ENCODE data around the gene CLEC2L.

CLEC2L gene

GRCh38 chr7:139522830-139523198 is 671 bp upstream of the CLEC2L start:
- no peak for DNase-seq

GRCh38 chr7:139523968-139524815 is 707 bp downstream of the CLEC2L start:
- DNase-seq, result no peak

- DNase-seq, result no peak
These were observed 1.8 kb downstream of the CLEC2L start for GRCh38 chr7:139525239-139525638.

DNA sequence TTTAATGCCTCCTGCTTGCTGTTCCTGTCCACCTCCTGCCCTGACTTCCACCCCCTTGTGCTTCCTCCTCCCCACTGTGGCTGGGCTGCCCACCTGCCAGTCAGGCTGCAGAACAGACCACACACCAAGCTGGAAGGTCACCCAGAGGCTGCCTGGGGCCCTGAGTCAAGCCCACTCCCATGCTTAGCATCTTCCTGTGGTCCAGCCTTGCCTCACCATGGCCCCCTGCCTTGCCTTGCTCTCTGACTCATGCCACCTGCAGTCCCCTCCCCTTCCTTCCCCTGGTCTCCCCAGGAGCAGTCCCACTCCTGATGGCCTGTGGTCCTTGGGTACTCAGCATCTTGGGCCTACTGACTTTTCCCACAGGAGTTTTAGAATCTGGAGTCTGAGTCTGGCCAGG is 2.3 kb downstream of the CLEC2L start:
- DNase-seq, result no peak

- no peak for DNase-seq
These were observed 3.4 kb downstream of the CLEC2L start for GRCh38 chr7:139526578-139527544.

DNA sequence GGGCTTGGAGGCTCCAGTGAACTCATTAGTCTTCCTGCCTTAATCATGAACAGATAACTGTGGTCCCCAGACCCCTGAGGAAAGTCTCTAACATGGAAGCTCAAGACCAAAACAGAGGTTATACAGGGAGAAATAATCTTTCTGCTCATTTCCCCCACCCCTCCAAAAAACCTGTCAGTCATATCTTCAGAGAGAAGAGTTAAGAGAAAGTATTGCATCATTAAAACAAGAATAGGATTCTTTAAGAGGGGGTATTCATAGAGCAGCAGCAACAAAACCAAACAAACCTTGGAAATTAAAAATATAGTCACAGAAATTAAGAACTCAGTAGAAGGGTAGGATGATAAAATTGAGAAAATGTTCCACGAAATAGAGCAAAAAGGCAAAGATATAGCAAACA is 7.6 kb downstream of the CLEC2L start:
- DNase-seq, result no peak

DNA sequence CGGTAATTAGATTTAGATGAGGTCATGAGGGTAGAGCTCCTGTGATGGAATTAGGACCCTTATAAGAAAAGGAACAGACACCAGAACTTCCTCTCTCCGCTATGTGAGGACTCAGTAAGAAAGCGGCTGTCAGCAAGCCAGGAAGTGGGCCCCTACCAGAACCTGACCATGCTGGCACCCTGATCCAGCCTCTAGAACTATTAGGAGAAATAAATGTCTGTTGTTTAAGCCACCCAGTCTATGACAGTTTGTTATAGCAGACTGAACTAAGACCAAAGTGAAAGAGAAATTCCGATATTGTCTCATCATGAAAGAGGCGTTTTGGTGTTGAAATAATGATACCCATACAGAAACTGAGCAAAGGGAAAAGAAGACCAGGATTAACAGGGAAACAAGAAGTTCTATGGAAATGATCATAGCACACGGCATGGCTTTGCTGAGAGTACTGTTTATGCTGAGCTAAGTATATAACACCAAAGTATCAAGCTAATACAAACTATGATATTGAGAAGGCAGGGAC is 9.2 kb downstream of the CLEC2L start:
- DNase-seq, result no peak

- no peak for DNase-seq
These were observed 10.6 kb downstream of the CLEC2L start for GRCh38 chr7:139534096-139534495.

DNA sequence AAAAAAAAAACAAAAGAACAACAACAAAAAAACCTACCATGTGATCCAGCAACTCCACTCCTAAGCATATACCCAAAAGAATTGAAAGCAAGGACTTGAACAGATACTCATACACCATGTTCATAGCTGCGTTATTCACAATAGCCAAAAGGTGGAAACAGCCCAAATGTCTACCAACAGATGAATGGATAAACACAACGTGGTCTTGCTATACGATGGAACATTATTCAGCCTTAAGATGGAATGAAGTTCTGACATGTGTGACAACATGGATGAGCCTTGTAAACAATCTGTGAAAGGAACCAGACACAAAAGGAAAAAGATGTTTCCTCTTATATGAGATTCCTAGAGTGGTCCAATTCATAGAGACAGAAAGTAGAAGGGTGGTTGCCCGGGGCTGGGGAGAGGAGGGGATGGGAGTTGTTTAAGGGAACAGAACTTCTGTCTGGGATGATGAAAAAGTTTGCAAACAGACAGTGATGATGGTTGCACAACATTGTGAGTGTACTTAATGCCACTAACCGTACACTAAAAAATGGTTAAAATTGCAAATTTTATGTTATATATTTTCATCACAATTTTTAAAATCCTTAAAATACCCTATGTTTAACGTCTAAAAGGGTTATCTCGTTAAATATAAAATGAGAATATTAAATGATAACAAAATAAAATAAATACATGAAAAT is 11.6 kb downstream of the CLEC2L start:
- DNase-seq, result no peak

- no peak for DNase-seq
These were observed 12.7 kb downstream of the CLEC2L start for GRCh38 chr7:139536152-139536551.

DNA sequence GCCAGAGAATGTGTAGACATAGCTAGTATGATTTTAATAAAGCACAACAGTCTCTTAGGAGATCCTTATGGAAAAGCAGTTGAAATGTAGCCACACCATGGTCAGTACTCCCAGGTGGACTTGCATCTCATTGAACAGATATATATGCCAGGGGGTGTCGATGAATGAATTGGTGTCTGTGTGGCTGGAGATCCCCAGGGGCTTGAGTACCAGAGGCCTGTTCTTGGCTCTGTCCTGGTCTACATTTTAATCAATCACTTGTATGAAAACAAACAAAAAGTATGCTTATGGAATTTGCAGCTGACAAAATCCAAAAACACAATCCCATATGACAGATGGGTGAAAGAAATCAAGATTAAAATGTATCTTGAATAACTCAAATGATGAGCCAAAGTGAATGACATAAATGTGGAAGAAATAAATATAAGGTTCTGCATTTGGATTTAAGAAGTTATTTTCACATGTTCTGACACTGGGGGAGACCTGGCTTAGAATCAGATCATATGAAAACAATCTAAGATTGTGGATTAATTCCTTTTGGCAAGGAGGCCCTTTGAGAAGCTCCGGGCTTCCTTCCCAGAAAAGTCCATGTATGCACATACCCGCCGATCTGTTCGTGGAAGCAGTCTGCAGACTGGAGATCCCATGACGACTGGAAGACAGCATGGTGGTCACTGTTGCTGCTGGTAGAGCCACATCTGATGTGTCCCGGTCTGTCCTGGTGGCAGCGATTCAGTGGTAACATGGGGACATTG is 15.6 kb downstream of the CLEC2L start:
- DNase-seq, result no peak

DNA sequence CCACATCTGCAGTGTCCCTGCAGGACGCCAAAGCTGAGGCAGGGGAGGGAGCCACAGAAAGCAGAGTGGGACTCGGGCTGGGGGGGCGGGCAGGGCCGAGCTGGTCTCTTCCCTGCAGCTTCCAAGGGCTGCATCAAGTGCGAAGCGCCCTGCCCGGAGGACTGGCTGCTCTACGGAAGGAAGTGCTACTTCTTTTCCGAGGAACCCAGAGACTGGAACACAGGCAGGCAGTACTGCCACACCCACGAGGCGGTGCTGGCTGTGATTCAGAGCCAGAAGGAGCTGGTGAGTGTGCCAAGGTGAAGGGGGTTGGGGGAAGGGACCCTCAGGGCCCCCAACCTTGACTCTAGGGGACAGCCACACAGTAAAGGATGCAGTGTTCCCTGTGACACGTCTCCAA is 16.7 kb downstream of the CLEC2L start:
- no peak for DNase-seq

DNA sequence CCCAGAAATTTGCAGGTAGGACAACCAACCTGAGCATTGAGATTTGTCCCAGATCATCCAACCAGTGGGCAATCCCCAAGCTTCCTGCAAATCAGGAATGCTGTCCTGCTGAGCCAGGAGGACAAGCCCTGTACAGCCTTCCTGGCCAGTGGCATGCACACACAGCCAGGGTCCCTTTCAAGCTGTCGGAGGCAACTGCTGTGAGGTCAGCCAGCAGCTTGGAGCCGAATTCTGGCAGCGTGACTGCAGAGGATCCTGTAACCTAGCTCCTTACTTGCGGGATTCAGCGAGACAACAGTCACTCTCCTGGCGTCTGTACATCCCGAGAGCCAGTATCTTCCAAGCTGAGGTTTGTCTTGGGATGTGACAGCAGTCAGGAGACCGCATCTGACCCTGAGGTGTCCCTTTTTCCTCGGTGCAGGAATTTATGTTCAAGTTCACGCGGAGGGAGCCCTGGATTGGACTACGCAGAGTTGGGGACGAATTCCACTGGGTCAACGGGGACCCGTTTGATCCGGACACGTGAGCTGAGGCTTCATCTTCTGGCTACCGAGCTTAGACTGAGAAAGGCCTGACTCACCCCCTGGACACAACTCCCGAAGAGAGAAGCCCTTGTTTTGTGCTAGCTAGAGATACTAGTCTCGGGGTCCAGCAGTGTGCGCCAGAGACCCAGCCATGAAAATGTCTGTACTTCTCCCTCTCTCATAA is 18.3 kb downstream of the CLEC2L start:
- DNase-seq, result no peak

DNA sequence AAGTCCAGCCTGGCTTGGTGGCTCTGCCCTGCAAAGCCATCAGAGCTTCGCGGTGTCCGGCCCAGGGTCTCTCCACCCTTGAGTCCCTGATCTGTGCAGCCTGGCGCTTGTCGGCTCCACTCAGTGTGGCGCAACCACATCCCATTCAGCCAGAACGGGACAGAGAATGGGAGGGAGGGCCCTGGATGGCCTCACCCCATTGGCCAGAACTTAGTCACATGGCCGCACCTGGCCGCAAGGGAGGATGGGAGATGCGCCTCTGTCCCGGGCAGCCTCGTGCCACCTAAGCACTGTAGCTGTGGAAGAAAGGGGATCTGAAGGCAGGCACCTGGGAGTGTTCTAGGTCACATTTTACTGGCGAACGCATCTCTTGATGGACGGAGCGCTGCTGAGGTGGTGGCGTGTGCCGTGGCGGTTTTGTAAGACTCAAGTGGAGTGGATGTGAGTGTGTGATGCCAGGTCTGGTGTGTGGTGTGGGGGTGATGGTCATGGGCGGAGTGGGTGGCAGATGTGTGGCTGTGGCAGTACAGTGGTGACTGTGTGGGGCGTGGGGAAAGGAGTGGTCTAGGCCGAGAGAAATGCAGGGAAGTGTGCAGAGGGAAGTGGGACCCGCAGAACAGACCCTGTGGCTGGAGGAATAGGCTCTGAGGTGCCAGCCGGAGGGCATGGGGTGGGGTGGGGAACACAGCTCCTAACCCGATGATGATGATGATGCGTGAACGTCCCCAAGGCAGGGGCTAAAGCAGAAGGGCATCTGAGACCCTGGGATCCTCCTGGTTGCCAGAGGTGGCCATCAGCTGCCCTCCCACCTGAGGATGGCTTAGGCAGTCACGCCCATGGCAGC is 19.0 kb downstream of the CLEC2L start:
- no peak for DNase-seq

- DNase-seq, result no peak
These were observed 20.5 kb downstream of the CLEC2L start for GRCh38 chr7:139543801-139544603.

DNA sequence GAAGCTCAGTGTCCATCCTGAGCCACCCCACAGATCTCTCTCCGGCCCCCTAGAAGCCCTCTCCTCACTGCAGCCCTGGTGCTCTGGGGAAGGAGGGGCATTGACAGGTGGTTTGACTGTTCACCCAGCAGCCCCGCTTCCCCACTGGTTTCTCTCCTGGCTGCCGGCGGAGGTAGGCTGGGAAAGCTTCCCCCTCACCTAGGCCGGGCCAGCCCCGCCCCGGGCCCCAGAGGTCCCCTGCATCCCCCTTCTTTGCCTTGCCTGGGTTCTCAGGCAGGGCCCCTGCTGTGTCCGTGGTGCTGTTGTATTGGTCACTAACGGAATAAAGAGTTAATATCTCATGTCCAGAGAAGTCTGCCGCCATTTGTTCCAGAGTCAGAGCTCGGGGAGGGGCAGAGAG is 21.2 kb downstream of the CLEC2L start:
- DNase-seq, result no peak

DNA sequence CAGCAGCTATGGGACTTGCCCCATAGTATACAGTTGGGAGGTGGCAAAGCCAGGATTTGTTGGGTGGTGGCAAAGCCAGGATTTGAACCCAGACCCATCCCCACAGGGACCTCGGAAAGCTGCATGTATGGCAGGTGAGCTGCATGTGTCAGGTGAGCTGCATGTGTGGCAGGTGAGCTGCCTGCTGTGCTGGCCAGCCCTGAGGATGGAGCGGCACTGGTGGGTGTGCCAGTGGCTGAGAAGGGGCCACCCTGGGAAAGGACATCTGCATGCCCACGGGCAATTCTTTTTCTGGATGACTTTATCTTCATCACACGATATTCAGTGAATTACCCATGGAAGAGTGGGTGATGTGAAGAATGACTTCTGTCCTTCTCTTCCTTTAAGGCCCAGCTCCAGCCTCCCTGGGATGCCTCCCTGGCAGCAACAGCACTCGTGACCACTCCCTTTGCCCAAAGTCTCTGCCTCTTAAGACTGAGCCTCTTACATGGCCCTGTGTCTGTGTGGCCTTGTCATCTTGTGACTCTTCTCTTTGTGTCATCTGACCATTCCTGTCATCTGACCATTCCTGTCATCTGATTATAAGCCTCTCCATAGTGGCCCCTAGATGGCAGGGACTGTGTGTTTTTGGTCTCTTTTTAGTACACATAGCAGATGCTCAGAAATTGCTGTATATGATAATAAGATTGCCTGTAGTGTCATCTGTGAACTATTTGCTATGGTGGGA is 25.0 kb downstream of the CLEC2L start:
- DNase-seq, result no peak
